HepG2 (cell line): ENCODE results near the gene CLEC14A. TPM values are rescaled to one million over a fixed set of nuclear protein-coding genes. Genes with fewer than 3 reads are reported as not detected.

Experiments
- BORCS8-MEF2B ChIP-seq: sonication (generic); formaldehyde crosslinking; IDR thresholded peaks from 2 replicates; pipeline ENCODE4 v1.8.0; 2022; ENCODE audit warnings: mild to moderate bottlenecking, missing genetic modification reagents
- CTCF ChIP-seq: sonication (generic); formaldehyde crosslinking; IDR thresholded peaks from 2 replicates; pipeline ENCODE4 v1.5.0; 2020; ENCODE audit warnings: mild to moderate bottlenecking, missing genetic modification reagents, moderate library complexity
- IKZF1 ChIP-seq: fragments of 450-650 bp; IDR thresholded peaks from 2 replicates; pipeline ENCODE4 v1.7.1; 2016
- MAFK ChIP-seq, 2 experiments: IDR thresholded peaks in 1 of 2; conservative IDR thresholded peaks in 1 of 2; 2 replicates each; pipeline ENCODE4 v1.6.1; 2011; ENCODE audit warnings: improper control_type of control experiment in 2 of 2, low read length in 2 of 2
- MTA3 ChIP-seq: sonication (generic); formaldehyde crosslinking; IDR thresholded peaks from 2 replicates; pipeline ENCODE4 v1.4.0; 2020; ENCODE audit warnings: missing genetic modification reagents
- TRIM24 ChIP-seq: sonication (generic); formaldehyde crosslinking; IDR thresholded peaks from 2 replicates; pipeline ENCODE4 v1.8.0; 2022; ENCODE audit warnings: mild to moderate bottlenecking, missing genetic modification reagents
- ZBTB1 ChIP-seq: sonication (generic); formaldehyde crosslinking; IDR thresholded peaks from 2 replicates; pipeline ENCODE4 v1.4.0; 2020; ENCODE audit warnings: missing genetic modification reagents, borderline replicate concordance
- ZBTB42 ChIP-seq: sonication (generic); formaldehyde crosslinking; IDR thresholded peaks from 2 replicates; pipeline ENCODE4 v1.5.0; 2020; ENCODE audit warnings: mild to moderate bottlenecking, missing genetic modification reagents
- ZIK1 ChIP-seq: sonication (generic); formaldehyde crosslinking; IDR thresholded peaks from 2 replicates; pipeline ENCODE4 v1.5.0; 2020; ENCODE audit warnings: mild to moderate bottlenecking, low read depth, missing genetic modification reagents, borderline replicate concordance
- ZNF30 ChIP-seq: sonication (generic); formaldehyde crosslinking; IDR thresholded peaks from 2 replicates; pipeline ENCODE4 v1.5.0; 2020; ENCODE audit warnings: mild to moderate bottlenecking, missing genetic modification reagents
- ZSCAN5A ChIP-seq: sonication (generic); formaldehyde crosslinking; IDR thresholded peaks from 2 replicates; pipeline ENCODE4 v1.8.0; 2022; ENCODE audit warnings: mild to moderate bottlenecking, missing genetic modification reagents, borderline replicate concordance
- polyA plus RNA-seq, 8 experiments: library from polyadenylated mRNA; depleted of rRNA in 3 of 8; stranded (reverse) in 7 of 8; unstranded in 1 of 8; fragments of >200 nt; fragmentation: Illumina TruSeq in 4 of 8; extraction: Trizol in 4 of 8; gene quantifications; 2 replicates each; pipeline versions ENCODE4 v1.2.1 to v1.2.3, GENCODE V29; 2011 to 2016; ENCODE audit warnings: low read depth in 4 of 8, missing spikeins in 1 of 8, mixed read lengths in 1 of 8; ENCODE audit not compliant: insufficient read depth in 1 of 8
- total RNA-seq, 5 experiments: library from RNA; depleted of rRNA; stranded (reverse); fragments of >200 nt; fragmentation: Illumina TruSeq; extraction: Trizol; gene quantifications; 2 replicates each; pipeline ENCODE4 v1.2.3, GENCODE V29; 2016; ENCODE audit warnings: low read depth in 1 of 5

The CLEC14A gene
- total and polyA plus RNA-seq, 2 of the 13 experiments (the other 11 are each of a cell fraction or from before 2014, with no cell fraction given), result not detected

GRCh38 chr14:38248321-38249028 is 7.4 kb downstream of the CLEC14A start (continued):
- TF ChIP-seq CTCF, result peak; percentile 51
- TF ChIP-seq ZIK1, result no peak
- no peak for TF ChIP-seq MTA3 (CRISPR knock-in tag)
- no peak for TF ChIP-seq ZSCAN5A (CRISPR knock-in tag)
- TF ChIP-seq MAFK (conservative IDR thresholded peaks at IDR 0.05 in 1 of 2, IDR thresholded peaks at IDR 0.05 in 1 of 2; ENCODE audit: low read length in 2 of 2), result peak in 1 of 2 experiments; percentile 44; a peak in 3 of 4 replicates
- TF ChIP-seq ZBTB42 (CRISPR knock-in tag), result no peak
- TF ChIP-seq ZBTB1 (CRISPR knock-in tag), result no peak
- TF ChIP-seq BORCS8-MEF2B (CRISPR knock-in tag), result no peak
- TF ChIP-seq IKZF1, result no peak
- no peak for TF ChIP-seq TRIM24 (CRISPR knock-in tag)
- no peak for TF ChIP-seq ZNF30 (CRISPR knock-in tag)
